ENCODE results near the gene CLCN2.

CLCN2 gene

GRCh38 chr3:184380627-184381260, 19.3 kb upstream of the CLCN2 start:
- DNase-seq, result no peak

DNA sequence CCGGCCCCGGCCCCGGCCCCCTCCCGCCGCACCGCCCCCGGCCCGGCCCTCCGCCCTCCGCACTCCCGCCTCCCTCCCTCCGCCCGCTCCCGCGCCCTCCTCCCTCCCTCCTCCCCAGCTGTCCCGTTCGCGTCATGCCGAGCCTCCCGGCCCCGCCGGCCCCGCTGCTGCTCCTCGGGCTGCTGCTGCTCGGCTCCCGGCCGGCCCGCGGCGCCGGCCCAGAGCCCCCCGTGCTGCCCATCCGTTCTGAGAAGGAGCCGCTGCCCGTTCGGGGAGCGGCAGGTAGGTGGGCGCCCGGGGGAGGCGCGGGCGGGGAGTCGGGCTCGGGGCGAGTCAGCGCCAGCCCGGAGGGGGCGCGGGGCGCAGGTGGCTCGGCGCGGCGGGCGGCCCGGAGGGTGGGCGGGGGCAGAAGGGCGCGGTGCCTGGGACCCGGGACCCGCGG, 18.8 kb upstream of the CLCN2 start:
- DNase-seq, result no peak

- no peak for DNase-seq
Observed at GRCh38 chr3:184379358-184380184, 18.2 kb upstream of the CLCN2 start, which contains the start of gene CHRD. Gene CHRD, plus strand, starts transcription at chr3:184380054. Its CDS starts 265 bp downstream, at chr3:184380319.

GRCh38 chr3:184378651-184379357, 17.4 kb upstream of the CLCN2 start:
- no peak for DNase-seq

DNA sequence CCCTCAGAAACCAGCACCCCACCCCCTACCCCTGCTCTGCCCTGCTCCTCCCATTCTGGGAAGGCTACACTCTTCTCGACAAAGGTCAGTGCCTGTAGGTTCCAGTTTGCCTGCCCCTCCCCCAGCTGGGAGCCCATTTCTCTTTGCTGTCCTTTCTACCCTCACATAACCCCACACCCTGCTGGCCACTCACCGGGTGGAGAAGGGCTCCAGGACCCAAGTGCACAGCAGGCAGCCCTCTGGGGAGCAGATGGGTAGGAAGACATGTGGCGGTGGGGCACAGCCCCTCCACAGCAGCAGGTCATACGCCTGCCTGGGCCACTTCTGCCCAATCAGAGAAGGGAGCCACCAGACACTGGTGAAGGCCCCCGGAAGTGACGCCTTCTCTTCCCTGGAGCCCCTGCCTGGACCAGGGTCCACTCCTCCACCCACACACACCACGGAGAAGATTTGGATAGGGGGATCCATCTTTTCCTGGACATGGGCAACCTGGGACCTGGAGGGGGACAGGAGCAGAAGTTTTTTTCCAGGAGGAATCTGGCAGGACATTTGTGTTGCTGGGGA, 16.6 kb upstream of the CLCN2 start, which contains the start of gene THPO:
Gene THPO, minus strand, starts transcription at position 326 of the 564 bp plus-strand sequence. CDS start 1,948 bp downstream, outside the sequence.
- DNase-seq, result no peak

DNA sequence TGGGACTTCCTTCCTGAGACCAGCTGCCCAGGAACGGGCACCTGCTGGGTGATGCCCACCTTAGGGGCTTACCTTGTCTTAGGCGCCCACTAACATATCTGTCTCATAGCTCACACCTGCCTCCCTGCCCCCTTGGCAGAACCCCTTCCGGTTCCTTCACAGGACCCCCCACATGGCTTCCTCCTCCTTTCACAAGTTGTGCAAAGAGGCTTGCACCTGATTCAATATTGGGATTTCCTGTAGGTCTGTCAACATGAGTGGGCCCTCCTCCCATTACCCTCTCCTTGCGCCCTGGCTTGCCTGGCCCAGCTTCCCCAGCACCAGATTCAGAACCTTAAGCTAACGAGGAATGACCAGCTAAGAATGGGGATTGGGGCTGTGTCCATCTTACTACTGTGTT, 16.0 kb upstream of the CLCN2 start:
- no peak for DNase-seq

GRCh38 chr3:184375747-184376461, 14.5 kb upstream of the CLCN2 start:
- DNase-seq, result no peak

DNA sequence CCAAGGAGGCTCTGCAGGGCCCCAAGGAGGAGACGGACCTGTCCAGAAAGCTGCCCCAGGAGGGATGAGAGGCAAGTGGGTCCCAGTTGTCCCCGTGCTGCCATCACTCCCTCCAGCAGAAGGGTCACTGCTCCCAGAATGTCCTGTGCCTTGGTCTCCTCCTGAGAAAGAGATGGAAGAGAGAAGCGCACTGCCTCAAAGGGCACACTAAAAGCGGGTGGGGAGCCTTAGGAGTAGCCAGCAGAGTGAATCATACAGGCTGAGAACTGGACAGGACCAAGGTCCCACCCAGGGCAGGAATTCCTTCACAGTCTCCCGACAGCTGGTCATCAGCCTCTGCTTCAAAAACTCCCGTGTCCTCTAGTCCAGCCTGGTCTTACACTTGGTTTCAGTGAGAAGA, 12.0 kb upstream of the CLCN2 start:
- no peak for DNase-seq

DNA sequence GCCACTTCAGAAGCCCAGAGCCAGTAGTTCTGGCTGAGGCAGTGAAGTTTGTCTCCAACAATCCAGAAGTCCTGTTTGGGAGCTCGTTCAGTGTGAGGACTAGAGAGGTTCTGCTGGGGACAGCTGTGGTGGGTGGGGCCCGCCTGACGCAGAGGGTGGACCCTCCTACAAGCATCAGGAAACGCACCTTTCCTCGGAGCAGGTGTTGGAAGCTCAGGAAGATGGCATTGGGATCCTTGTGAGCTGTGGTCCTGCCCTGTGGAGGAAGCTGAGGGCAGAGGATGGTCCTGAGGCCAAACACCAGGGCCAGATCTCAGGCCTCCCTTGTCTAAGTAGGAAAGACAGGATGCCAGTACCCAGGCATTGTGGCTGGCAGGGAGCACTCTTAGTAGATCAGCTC, 11.5 kb upstream of the CLCN2 start:
- no peak for DNase-seq

- DNase-seq, result no peak
Observed at GRCh38 chr3:184372296-184372821, 11.0 kb upstream of the CLCN2 start.

GRCh38 chr3:184371570-184372018, 10.2 kb upstream of the CLCN2 start:
- peak; percentile 52 for DNase-seq

DNA sequence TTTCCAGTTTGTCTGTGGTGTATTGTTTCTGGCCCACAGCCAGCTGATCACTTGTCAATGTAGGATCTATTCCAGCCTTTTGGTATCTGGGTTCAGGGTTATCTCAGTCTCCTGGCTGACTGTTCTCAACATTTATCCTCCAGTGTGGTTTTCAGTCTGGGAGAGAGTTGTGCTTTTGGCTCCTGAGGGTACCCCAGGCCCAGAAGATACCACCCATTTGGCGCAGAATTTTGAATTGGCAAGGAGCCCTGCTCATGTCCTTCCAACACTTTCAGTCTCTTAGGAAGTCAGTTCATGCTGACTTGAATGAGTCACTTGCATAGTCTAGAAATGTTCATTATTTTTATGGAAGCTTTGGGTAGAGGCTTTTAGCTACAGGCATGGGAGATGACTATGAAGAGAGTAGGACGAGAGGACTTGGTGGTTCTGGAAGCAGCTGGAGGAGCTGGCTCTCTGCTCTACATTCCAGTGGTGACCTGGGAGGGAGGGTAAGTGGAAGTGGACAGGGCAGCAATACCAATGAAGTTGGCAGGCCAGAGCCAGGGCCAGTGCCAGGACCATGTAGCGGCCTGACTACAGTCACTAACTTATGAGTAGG, 7.3 kb upstream of the CLCN2 start:
- no peak for DNase-seq

- DNase-seq, result no peak
Observed at GRCh38 chr3:184368116-184368515, 6.7 kb upstream of the CLCN2 start.

DNA sequence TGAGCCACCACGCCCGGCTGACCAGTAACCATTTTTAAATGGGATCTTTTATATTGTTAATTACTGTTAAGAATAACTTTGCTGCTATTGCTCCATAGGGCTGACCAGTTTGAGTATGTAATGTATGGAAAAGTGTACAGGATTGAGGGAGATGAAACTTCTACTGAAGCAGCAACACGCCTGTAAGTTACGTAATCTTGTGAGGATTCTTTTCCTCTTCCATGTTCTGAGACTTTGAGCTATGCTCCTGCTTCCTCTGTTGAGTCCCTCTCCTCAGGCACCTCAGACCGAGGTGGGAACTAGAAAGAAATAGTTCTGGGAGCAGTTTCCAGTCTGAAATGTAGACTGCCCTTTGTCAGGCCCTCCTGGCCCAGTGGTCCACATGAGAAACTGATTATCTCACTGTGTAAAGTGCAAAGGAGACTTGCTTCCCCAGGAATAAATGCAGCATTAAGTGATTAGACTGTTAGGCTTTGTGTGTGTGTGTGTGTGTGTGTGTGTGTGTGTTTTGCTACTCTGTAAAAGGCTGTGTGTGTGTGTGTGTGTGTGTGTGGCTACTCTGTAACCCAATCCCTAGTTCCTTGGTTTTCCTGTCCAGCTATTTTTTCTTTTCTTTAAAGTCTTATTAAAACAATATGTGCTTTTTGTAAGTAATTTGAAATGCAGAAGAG, 5.3 kb upstream of the CLCN2 start:
- DNase-seq, result no peak

DNA sequence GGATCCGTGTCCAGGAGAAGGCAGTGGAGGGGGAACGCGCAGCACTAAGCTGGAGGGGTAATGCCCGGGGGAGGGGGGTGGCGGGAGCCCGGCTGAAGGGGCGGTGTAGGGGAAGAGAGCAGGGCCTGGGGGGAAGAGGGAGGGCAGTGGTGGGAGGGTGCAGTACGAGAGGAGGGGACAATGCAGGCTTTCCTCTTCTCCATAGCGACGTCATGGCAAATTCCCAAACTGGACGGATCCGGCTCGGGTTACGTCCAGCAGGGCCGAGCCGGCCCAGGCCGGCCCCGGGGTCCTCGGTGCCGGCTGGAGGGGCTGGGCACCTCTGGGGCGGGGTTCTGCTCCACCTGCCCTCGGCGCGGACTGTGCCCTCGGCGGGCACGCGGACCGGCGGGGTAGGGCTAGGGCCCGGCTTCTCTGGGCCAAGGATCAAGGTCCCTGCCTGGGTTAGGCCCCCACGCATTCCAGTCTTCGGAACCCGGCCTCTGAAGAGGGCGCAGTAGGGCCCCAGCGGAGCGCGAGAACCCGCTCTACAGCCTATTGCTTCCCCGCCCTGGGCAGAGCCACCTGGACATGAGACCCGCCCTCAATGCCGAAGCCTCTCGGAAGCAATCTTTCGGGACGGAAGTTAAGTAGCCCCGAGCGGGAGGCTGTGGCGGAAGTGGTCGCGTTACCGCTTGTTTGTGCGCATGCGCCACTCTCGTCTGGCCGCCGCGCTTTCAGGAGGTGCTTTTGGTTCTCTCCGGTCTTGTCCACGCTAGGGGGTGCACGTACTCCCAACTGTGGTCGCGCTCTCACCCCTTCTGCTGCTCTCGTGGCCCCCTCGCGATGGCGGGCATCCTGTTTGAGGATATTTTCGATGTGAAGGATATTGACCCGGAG, 1.5 kb upstream of the CLCN2 start:
- peak; percentile 93 for DNase-seq

GRCh38 chr3:184361932-184362667, 695 bp upstream of the CLCN2 start:
- peak; percentile 27 for DNase-seq

GRCh38 chr3:184360929-184361531, 375 bp downstream of the CLCN2 start:
- DNase-seq, result no peak

- DNase-seq, result no peak
Observed at GRCh38 chr3:184360070-184360928, 1.1 kb downstream of the CLCN2 start.
